ENCODE measurements around the gene USP24.

GRCh38 chr1:55070293-55071164, 144.6 kb downstream of the USP24 start:
- TF ChIP-seq POLR2A (IDR thresholded peaks at IDR 0.05), result no peak
- no peak for TF ChIP-seq CTCF (IDR thresholded peaks at IDR 0.05)
